H9 (cell line): Measurements from ENCODE around the gene NFYB. TPM values are rescaled to one million over a fixed set of nuclear protein-coding genes. Genes with fewer than 3 reads are reported as not detected.

Experiments used
- DNase-seq: peaks from one replicate; pipeline ENCODE4 v3.0.0-alpha.2; 2017
- H2AFZ ChIP-seq: one replicate; pipeline ENCODE4 v1.6.1; 2013; ENCODE audit warnings: mild to moderate bottlenecking, low read length, control low read depth, moderate library complexity
- H2AK5ac ChIP-seq: 2 replicates; pipeline ENCODE4 v1.6.1; 2013; ENCODE audit warnings: low read length, control low read depth, mixed read lengths; ENCODE audit not compliant: insufficient read length
- H2BK120ac ChIP-seq: one replicate; pipeline ENCODE4 v1.6.1; 2013; ENCODE audit warnings: low read depth, mild to moderate bottlenecking, low read length, control low read depth, inconsistent platforms; ENCODE audit not compliant: poor library complexity, severe bottlenecking
- H2BK12ac ChIP-seq: 2 replicates; pipeline ENCODE4 v1.6.1; 2013; ENCODE audit warnings: low read length, control low read depth, mixed read lengths, low read depth; ENCODE audit not compliant: insufficient read length
- H2BK15ac ChIP-seq: 2 replicates; pipeline ENCODE4 v1.6.1; 2013; ENCODE audit warnings: low read depth, low read length, control low read depth
- H2BK20ac ChIP-seq: one replicate; pipeline ENCODE4 v1.6.1; 2013; ENCODE audit warnings: low read depth, mild to moderate bottlenecking, low read length, control low read depth, inconsistent platforms; ENCODE audit not compliant: poor library complexity, severe bottlenecking
- H2BK5ac ChIP-seq: 2 replicates; pipeline ENCODE4 v1.6.1; 2013; ENCODE audit warnings: low read length, control low read depth, mixed read lengths; ENCODE audit not compliant: insufficient read length
- H3K14ac ChIP-seq: 2 replicates; pipeline ENCODE4 v1.6.1; 2013; ENCODE audit warnings: low read length, control low read depth; ENCODE audit not compliant: insufficient read depth
- H3K18ac ChIP-seq: 2 replicates; pipeline ENCODE4 v1.6.1; 2013; ENCODE audit warnings: low read depth, mild to moderate bottlenecking, mixed read lengths, low read length, control low read depth; ENCODE audit not compliant: insufficient read length
- H3K23ac ChIP-seq: 2 replicates; pipeline ENCODE4 v1.6.1; 2013; ENCODE audit warnings: low read length, control low read depth, mixed read lengths, low read depth; ENCODE audit not compliant: insufficient read length
- H3K23me2 ChIP-seq: 2 replicates; pipeline ENCODE4 v1.6.1; 2013; ENCODE audit warnings: low read depth, mild to moderate bottlenecking, mixed read lengths, low read length, control low read depth; ENCODE audit not compliant: insufficient read length, poor library complexity, severe bottlenecking
- H3K27ac ChIP-seq: 2 replicates; pipeline ENCODE4 v1.5.1; 2013; ENCODE audit warnings: low read length, control low read depth, mixed read lengths, low read depth; ENCODE audit not compliant: insufficient read length
- H3K27me3 ChIP-seq: 2 replicates; pipeline ENCODE4 v1.6.1; 2013; ENCODE audit warnings: low read length, control low read depth, inconsistent platforms; ENCODE audit not compliant: insufficient read depth
- H3K4ac ChIP-seq: 2 replicates; pipeline ENCODE4 v1.6.1; 2013; ENCODE audit warnings: low read depth, mild to moderate bottlenecking, control low read depth, inconsistent platforms, low read length, moderate library complexity
- H3K4me1 ChIP-seq: 2 replicates; pipeline ENCODE4 v1.6.1; 2013; ENCODE audit warnings: low read length, control low read depth, inconsistent platforms; ENCODE audit not compliant: insufficient read depth
- H3K4me2 ChIP-seq: 2 replicates; pipeline ENCODE4 v1.6.1; 2013; ENCODE audit warnings: low read length, control low read depth, mixed read lengths; ENCODE audit not compliant: insufficient read length, insufficient read depth
- H3K56ac ChIP-seq: 2 replicates; pipeline ENCODE4 v1.6.1; 2013; ENCODE audit warnings: low read depth, mild to moderate bottlenecking, mixed read lengths, low read length, control low read depth; ENCODE audit not compliant: insufficient read length
- H3K79me1 ChIP-seq: 2 replicates; pipeline ENCODE4 v1.6.1; 2013; ENCODE audit warnings: low read depth, mild to moderate bottlenecking, moderate library complexity, low read length, control low read depth, inconsistent platforms; ENCODE audit not compliant: insufficient read depth, poor library complexity, severe bottlenecking
- H3K79me2 ChIP-seq: 2 replicates; pipeline ENCODE4 v1.6.1; 2013; ENCODE audit warnings: low read length, control low read depth, inconsistent platforms; ENCODE audit not compliant: insufficient read depth
- H3K9ac ChIP-seq: 2 replicates; pipeline ENCODE4 v1.6.1; 2013; ENCODE audit warnings: low read length, control low read depth, mixed read lengths; ENCODE audit not compliant: insufficient read length; ENCODE audit errors: extremely low read depth
- H3K9me3 ChIP-seq: one replicate; pipeline ENCODE4 v1.6.1; 2013; ENCODE audit warnings: low read depth, low read length, inconsistent platforms; ENCODE audit not compliant: control insufficient read depth
- H3T11ph ChIP-seq: one replicate; pipeline ENCODE4 v1.6.1; 2013; ENCODE audit warnings: mild to moderate bottlenecking, low read length, control low read depth, inconsistent platforms
- H4K20me1 ChIP-seq: one replicate; pipeline ENCODE4 v1.6.1; 2013; ENCODE audit not compliant: control insufficient read depth, insufficient read length, insufficient read depth
- H4K5ac ChIP-seq: 2 replicates; pipeline ENCODE4 v1.6.1; 2013; ENCODE audit warnings: low read depth, mild to moderate bottlenecking, mixed read lengths, low read length, control low read depth; ENCODE audit not compliant: insufficient read length
- H4K8ac ChIP-seq: replicated peaks from 2 replicates; pipeline ENCODE4 v1.6.1; 2013; ENCODE audit warnings: low read length, control low read depth, mixed read lengths, low read depth; ENCODE audit not compliant: insufficient read length
- H4K91ac ChIP-seq: 2 replicates; pipeline ENCODE4 v1.6.1; 2013; ENCODE audit warnings: low read depth, mild to moderate bottlenecking, moderate library complexity, mixed read lengths, low read length, control low read depth; ENCODE audit not compliant: insufficient read length
- H3K27ac Mint-ChIP-seq, 3 experiments: 2 replicates in 2 of 3; 3 replicates in 1 of 3; pipeline ENCODE4 v1.8.0; 2020 to 2021; ENCODE audit warnings: mixed read lengths in 3 of 3, mild to moderate bottlenecking in 1 of 3, moderate library complexity in 1 of 3
- H3K27me3 Mint-ChIP-seq: 2 replicates; pipeline ENCODE4 v1.8.0; 2021; ENCODE audit warnings: low read depth, mild to moderate bottlenecking, moderate library complexity, mixed read lengths
- H3K36me3 Mint-ChIP-seq, 3 experiments: 2 replicates in 2 of 3; 3 replicates in 1 of 3; pipeline ENCODE4 v1.8.0; 2020 to 2021; ENCODE audit warnings: low read depth in 3 of 3, mixed read lengths in 3 of 3; ENCODE audit not compliant: insufficient read depth in 1 of 3
- H3K4me1 Mint-ChIP-seq, 2 experiments: 2 replicates each; pipeline ENCODE4 v1.8.0; 2020; ENCODE audit warnings: mixed read lengths in 2 of 2
- H3K4me3 Mint-ChIP-seq, 2 experiments: 2 replicates in 1 of 2; 3 replicates in 1 of 2; pipeline ENCODE4 v1.8.0; 2020 to 2021; ENCODE audit warnings: mild to moderate bottlenecking in 2 of 2, mixed read lengths in 2 of 2, moderate library complexity in 1 of 2
- H3K9me3 Mint-ChIP-seq, 2 experiments: 2 replicates in 1 of 2; 3 replicates in 1 of 2; pipeline ENCODE4 v1.8.0; 2020; ENCODE audit warnings: mild to moderate bottlenecking in 2 of 2, mixed read lengths in 2 of 2, moderate library complexity in 1 of 2
- WGBS: extraction: QIAGEN DNeasy Blood & Tissue Kit; methylation state at CpG from one replicate; pipeline ENCODE4 v1.1.7; 2013; ENCODE audit warnings: missing lambda C conversion rate, low lambda C conversion rate, mixed read lengths; ENCODE audit not compliant: insufficient read length; ENCODE audit errors: extremely low coverage; 5-methylcytosine and 5-hydroxymethylcytosine counted together
- total RNA-seq: library from RNA; stranded (reverse); gene quantifications from 2 replicates; pipeline ENCODE4 v1.2.1, GENCODE V29; 2021
- TF ChIP-seq, protein P1 (sequence below): fragments of 200-600 bp; sonication (generic); conservative IDR thresholded peaks from 3 replicates; pipeline ENCODE4 v1.8.0; 2021; ENCODE audit warnings: antibody characterized with exemption, mild to moderate bottlenecking

Gene NFYB
- total RNA-seq, 1 experiment from 2014 or later: 52.5 TPM

GRCh38 chr12:104072099-104072498 lies 65.9 kb downstream of the NFYB start:
- no peaks in the 10 kb centered on the region for H4K20me1 ChIP-seq
- no peak overlapping the region for H3K27ac ChIP-seq
- H3K4me2 ChIP-seq: no peak overlapping the region
- H2BK20ac ChIP-seq: no peak overlapping the region
- no peak overlapping the region for H3K18ac ChIP-seq
- no peak overlapping the region for H2AK5ac ChIP-seq
- no peak overlapping the region for H3K14ac ChIP-seq
- no peaks in the 10 kb centered on the region for H3K79me1 ChIP-seq
- no peak overlapping the region for H4K5ac ChIP-seq
- H3K9me3 ChIP-seq: no peaks in the 10 kb centered on the region
- no peak overlapping the region for H2BK12ac ChIP-seq
- TF ChIP-seq, protein P1, sequence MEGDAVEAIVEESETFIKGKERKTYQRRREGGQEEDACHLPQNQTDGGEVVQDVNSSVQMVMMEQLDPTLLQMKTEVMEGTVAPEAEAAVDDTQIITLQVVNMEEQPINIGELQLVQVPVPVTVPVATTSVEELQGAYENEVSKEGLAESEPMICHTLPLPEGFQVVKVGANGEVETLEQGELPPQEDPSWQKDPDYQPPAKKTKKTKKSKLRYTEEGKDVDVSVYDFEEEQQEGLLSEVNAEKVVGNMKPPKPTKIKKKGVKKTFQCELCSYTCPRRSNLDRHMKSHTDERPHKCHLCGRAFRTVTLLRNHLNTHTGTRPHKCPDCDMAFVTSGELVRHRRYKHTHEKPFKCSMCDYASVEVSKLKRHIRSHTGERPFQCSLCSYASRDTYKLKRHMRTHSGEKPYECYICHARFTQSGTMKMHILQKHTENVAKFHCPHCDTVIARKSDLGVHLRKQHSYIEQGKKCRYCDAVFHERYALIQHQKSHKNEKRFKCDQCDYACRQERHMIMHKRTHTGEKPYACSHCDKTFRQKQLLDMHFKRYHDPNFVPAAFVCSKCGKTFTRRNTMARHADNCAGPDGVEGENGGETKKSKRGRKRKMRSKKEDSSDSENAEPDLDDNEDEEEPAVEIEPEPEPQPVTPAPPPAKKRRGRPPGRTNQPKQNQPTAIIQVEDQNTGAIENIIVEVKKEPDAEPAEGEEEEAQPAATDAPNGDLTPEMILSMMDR: no peak
- H3K27me3 Mint-ChIP-seq: no peaks in the 10 kb centered on the region
- no peak overlapping the region for H3K27ac Mint-ChIP-seq
- no peak overlapping the region for H2BK120ac ChIP-seq
- no peak overlapping the region for H2AFZ ChIP-seq
- no peak overlapping the region for H3K4ac ChIP-seq
- no peak overlapping the region for H3K4me3 Mint-ChIP-seq
- no peaks in the 10 kb centered on the region for H3K27me3 ChIP-seq
- H3K56ac ChIP-seq: no peak overlapping the region
- H3K36me3 Mint-ChIP-seq: no peaks in the 10 kb centered on the region
- no peak overlapping the region for H2BK5ac ChIP-seq
- no peaks in the 10 kb centered on the region for H3K23me2 ChIP-seq
- H3K9me3 Mint-ChIP-seq: no peaks in the 10 kb centered on the region
- no peak overlapping the region for H3K23ac ChIP-seq
- H3K4me1 ChIP-seq: no peaks in the 10 kb centered on the region
- H4K91ac ChIP-seq: no peak overlapping the region
- no CpG with 5 or more reads among the region's 2 CpGs for WGBS
- no peak overlapping the region for H3T11ph ChIP-seq
- no peaks in the 10 kb centered on the region for H3K79me2 ChIP-seq
- peaks cover 0 to 2% of the 10 kb centered on the region in 2 experiments; a peak in 2 of 4 replicates for H3K4me1 Mint-ChIP-seq
- H4K8ac ChIP-seq: no peak overlapping the region
- no peak overlapping the region for H3K9ac ChIP-seq
- DNase-seq: no peak
- no peak overlapping the region for H2BK15ac ChIP-seq

Other genes with a start within 250 kb of the NFYB start
- 737 and 747 TPM in 2 replicates for gene HSP90B1, start 207.8 kb downstream of the NFYB start, total RNA-seq
- gene TDG, start 172.3 kb downstream of the NFYB start, total RNA-seq: 70.3 and 72.4 TPM in 2 replicates
- gene GLT8D2, start 88.0 kb downstream of the NFYB start, total RNA-seq: 2.9 and 3.8 TPM in 2 replicates
- 1.4 and 1.9 TPM in 2 replicates for gene HCFC2, start 73.7 kb downstream of the NFYB start, total RNA-seq
- 93.6 and 100 TPM in 2 replicates for gene TXNRD1, start 77.6 kb upstream of the NFYB start, total RNA-seq
- gene EID3, start 165.5 kb upstream of the NFYB start, total RNA-seq: 1.2 and 1.4 TPM in 2 replicates